HG03442 (cell line): ENCODE measurements around the gene CMTM8.

Experiments
- ATAC-seq: cut with Tn5 transposase; IDR thresholded peaks from one replicate; pipeline ENCODE4 v1.9.1; 2021; ENCODE audit warnings: mild to moderate bottlenecking, moderate library complexity; ENCODE audit not compliant: unreplicated experiment

Gene CMTM8

DNA sequence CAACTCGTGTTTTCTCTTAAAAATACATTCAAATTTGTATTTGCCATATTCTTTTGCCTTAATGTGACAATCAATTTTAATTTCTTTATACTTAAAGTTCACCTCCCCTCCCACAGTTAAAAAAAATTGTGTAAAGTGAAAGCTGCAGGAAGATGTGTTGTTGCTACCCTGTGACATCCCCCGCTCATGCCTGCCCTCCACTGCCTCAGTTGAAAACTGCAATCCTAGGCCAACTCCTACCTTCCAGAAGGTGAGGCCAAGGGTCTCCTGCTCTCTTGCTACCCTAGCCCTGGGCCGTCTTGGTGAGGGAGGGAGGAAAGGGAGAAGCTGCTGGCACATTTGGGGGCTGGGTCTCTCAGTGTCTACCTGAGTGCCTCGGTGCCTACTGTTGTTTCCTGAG is 96.2 kb downstream of the CMTM8 start:
- ATAC-seq: no peak

- no peak for ATAC-seq
These were observed 97.1 kb downstream of the CMTM8 start for GRCh38 chr3:32335365-32336112.

GRCh38 chr3:32336113-32336498 is 97.6 kb downstream of the CMTM8 start:
- ATAC-seq: no peak

DNA sequence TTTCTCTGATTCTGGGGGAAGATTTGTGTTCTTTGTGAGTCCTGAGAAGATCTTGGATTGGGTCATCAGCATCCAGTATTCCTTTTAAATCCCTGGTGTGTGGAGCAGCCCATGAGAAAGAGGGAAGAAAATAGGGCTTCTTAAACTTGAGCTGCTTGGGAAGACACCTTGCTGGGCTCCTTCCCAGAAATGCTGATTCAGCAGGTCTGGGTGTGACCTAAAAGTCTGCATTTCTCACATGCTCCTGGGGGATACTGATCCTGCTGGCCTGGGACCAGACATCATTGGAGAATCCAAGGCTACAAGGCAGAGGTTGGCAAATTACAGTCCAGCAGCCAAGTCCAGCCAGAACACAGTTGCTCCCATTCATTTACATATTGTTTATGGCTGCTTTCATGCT is 99.0 kb downstream of the CMTM8 start:
- no peak for ATAC-seq

GRCh38 chr3:32340039-32340438 is 101.6 kb downstream of the CMTM8 start:
- ATAC-seq: no peak

- ATAC-seq: no peak
These were observed 102.3 kb downstream of the CMTM8 start for GRCh38 chr3:32340611-32341365.

- ATAC-seq: no peak
These were observed 109.1 kb downstream of the CMTM8 start for GRCh38 chr3:32347343-32348125.

GRCh38 chr3:32349184-32349583 is 110.7 kb downstream of the CMTM8 start:
- no peak for ATAC-seq

- no peak for ATAC-seq
These were observed 114.1 kb downstream of the CMTM8 start for GRCh38 chr3:32352563-32352962.

GRCh38 chr3:32353351-32353750 is 114.9 kb downstream of the CMTM8 start:
- ATAC-seq: no peak

- ATAC-seq: no peak
These were observed 115.9 kb downstream of the CMTM8 start for GRCh38 chr3:32354362-32354778.

DNA sequence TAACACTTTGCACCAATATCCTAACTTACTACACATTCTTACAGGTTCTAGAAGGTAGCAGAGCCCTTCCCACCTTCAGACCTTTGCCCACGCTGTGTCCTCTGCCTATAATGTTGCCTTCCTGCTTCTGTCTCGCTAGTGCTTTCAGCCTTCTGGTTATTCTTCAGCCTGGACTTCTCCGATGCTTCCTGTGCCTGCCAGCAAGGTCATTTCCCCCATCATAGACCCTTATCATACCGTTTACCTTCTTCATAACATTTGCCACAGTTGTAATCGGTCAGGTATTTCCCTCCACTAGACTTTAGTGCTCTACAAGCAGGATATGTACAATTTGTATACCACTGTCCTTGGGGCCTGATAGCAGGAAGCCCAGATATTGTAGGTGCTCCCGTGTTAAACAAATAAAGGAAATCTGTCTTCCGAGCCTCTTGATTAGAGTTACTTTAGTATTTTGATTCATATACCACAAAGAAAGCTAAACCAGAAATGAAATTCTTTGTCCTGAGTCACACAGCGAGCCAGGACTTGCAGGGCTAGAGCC is 117.3 kb downstream of the CMTM8 start:
- no peak for ATAC-seq

- ATAC-seq: no peak
These were observed 121.4 kb downstream of the CMTM8 start for GRCh38 chr3:32359766-32360492.

- ATAC-seq: no peak
These were observed 122.0 kb downstream of the CMTM8 start for GRCh38 chr3:32360493-32360827.

DNA sequence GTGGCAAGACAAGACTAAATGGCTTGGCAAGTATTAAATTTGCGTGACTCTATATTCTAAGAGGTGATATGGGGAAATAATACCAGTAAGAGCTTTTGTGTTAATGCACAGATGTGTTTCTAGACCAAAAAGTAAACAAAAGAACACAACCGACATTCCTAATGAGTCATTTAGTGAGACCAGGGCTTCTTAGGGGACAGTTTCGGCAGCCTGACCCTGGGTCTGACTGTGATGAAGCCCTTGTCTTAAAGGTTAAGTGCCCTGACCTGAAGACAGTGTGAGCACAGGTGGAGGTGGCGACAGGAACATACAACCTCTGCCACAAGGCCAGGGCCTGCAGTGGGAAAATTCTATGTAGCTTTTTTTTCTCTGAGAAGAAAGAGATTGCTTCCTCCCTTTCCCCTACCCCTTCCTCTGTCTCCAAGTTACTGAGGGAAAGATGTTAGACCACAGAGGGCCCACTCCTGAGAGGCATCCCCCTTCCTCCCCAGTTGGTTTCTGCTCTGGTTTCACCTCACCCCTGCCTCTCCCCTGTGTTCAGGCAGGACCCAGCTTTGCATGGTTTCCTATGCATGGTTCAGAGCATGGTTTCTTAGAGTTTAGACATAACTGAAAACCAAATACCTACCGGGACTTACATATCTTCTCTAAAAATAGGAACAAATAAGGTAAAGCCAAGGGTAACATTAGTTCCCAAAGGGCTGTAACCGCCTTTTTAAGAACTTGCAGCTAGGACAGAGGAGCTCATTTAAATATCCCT is 128.3 kb downstream of the CMTM8 start:
- ATAC-seq: no peak

DNA sequence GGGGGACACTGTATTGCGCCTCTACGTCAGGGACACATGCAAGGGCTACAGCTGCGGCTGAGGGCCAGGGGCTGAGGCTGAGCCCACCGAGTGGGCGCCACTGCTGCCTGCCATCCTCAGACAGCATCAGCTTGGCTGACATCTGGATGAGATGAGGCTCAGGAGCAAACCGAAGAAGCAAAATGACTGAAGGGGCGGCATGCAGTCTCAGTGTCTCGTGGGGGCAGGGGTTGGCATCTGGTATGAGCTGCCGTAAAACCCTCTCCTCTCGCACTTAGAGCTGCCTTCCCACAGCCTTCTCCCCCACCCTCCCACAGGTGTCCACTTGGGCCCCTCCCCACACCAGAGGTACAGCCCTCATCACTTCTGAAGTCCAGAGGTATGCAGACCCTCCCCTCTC is 129.0 kb downstream of the CMTM8 start:
- no peak for ATAC-seq

GRCh38 chr3:32371461-32372212 is 133.2 kb downstream of the CMTM8 start:
- no peak for ATAC-seq

DNA sequence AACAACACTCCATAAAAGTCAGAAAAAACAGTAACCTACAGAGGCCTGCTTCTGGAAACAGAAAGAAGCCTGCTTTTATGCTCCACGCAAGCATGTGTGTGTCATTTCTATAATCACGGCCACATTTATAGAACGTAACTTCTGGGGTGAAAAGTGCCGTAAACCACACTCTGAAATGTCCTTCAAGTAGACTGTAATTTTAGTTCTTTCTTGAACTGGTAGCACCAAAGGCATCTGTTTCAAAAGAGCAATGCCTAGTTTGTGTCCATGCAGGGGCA is 133.7 kb downstream of the CMTM8 start:
- no peak for ATAC-seq

- ATAC-seq: no peak
These were observed 134.8 kb downstream of the CMTM8 start for GRCh38 chr3:32373276-32373675.

DNA sequence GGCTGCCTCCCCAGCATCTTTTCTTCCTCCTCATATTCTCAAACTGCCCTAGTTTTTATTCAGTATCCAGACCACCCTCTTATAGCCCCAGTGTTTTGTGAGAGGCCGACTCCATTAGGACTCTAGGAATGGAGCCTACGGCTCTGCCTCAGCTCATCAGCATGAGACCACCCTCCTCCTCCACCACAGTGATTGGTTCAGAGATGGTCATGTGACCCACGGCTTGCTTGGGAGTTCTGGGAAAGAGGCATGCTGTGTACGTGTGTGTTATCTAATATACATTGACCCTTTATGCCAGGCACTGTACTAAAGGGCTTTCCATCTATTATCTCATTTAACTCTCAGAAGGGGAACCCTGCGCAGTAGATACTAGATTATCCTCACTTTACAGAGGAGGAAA is 135.4 kb downstream of the CMTM8 start:
- ATAC-seq: no peak
